ENCODE measurements around the gene ADAM22.

GRCh38 chr7:88075216-88075615 lies 141.2 kb downstream of the ADAM22 start:
- TF ChIP-seq CTCF (conservative IDR thresholded peaks at IDR 0.05), result no peak
- TF ChIP-seq EZH2 (IDR thresholded peaks at IDR 0.05; ENCODE audit: low read depth), result no peak
